Fibroblast of skin of right quadriceps (primary cell): ENCODE results near the gene PKDREJ.

Experiments
- DNase-seq: peaks from one replicate; pipeline ENCODE4 v3.0.0-alpha.2; 2013

Gene PKDREJ

GRCh38 chr22:46289244-46289891, 26.2 kb upstream of the PKDREJ start:
- DNase-seq, result no peak

GRCh38 chr22:46288846-46289243, 25.7 kb upstream of the PKDREJ start:
- DNase-seq, result no peak

- no peak for DNase-seq
These were observed 25.0 kb upstream of the PKDREJ start for GRCh38 chr22:46287873-46288751.

- DNase-seq, result no peak
These were observed 24.1 kb upstream of the PKDREJ start for GRCh38 chr22:46286941-46287872.

DNA sequence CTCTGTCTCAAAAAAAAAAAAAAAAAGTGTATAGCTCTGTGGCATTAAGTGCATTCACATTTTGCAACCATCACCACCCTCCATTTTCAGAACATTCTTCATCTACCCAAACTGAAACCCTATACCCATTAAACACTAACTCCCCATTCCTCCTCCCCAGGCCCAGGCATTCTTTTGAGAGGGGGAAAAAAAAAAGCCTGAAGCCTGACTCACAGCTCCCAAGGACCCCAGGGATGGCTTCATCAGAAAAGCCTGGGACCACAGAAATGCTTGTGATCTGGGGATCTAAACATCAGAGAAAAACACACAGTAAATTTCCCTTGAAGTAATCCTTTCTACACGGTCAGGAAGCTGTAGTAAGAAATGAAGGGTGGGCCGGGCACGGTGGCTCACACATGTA, 22.9 kb upstream of the PKDREJ start:
- DNase-seq, result peak; percentile 84

DNA sequence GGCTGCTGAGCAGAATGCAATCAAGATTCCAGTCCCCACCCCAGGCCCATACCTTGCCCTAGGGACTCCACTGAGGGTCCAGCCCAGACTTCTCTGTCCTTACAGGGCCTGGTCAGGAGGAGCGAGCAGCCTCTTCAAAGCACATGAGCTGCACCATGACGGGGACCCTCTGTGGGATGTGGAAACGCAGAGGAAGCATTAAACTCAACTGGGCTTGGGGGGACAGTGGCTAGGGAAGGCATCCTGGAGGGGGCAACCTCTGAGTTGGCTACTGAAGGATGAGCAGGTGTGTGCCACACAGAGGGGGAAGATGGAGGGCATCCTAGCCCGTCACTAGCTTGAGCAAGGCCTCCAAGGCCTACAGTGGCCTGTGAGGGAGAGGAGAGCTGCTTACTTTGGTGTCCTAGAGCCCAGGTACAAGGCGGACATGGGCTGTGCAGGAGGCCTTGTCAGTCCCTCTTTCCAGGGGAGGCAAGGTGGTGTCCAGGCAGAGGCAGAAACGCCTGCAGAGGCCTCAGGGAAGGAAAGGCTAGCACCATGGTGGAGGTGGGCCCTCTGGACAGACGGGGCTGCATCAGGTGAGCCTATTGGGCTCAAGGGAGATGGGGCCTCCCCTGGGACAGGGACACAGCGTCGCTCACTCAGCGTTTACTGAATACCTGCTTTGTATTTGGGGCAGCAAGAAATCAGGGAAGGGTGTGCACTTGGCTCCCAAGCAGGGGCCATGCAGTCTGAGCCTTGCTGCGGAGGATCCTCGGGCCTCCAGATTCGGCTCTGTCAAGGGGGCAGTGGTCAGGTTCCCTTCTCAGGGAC, 18.9 kb upstream of the PKDREJ start:
- no peak for DNase-seq

GRCh38 chr22:46280999-46281623, 18.0 kb upstream of the PKDREJ start:
- no peak for DNase-seq

DNA sequence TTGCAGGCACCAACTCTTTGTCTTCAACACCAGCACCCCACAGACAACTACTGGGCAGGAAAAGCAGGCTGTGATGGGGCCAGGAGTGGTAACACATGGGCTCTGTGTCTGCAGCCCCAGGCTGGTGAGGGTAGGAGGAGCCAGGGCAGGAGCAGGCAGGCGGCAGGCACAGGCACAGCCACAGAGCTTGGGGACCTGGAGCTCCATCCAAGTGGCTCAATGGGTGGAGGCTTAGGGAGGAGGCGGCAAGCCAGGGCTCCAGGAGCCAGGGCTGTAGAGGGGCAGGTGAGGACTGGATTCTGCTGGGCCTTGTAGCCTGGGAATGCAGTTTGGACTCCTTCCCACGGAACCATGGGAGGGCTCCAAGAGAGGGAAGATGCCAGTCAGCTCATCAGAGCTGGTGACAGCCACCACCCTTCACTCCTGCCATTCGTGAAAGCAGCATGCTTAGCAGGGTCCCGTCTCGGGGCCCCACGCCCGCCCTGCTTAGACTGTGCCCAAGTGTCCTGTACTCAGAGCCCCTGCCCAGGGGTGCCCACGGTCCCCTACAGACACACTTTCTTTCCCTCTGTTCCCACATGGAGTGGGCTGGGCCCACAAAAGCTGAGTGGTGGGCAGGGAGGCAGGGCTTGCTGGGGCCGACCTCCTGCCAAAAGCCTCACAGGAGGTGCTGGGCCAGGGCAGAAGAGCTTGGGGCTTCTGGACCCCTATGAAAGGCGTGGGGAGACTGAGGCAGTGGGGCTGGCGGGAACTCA, 17.1 kb upstream of the PKDREJ start:
- no peak for DNase-seq

DNA sequence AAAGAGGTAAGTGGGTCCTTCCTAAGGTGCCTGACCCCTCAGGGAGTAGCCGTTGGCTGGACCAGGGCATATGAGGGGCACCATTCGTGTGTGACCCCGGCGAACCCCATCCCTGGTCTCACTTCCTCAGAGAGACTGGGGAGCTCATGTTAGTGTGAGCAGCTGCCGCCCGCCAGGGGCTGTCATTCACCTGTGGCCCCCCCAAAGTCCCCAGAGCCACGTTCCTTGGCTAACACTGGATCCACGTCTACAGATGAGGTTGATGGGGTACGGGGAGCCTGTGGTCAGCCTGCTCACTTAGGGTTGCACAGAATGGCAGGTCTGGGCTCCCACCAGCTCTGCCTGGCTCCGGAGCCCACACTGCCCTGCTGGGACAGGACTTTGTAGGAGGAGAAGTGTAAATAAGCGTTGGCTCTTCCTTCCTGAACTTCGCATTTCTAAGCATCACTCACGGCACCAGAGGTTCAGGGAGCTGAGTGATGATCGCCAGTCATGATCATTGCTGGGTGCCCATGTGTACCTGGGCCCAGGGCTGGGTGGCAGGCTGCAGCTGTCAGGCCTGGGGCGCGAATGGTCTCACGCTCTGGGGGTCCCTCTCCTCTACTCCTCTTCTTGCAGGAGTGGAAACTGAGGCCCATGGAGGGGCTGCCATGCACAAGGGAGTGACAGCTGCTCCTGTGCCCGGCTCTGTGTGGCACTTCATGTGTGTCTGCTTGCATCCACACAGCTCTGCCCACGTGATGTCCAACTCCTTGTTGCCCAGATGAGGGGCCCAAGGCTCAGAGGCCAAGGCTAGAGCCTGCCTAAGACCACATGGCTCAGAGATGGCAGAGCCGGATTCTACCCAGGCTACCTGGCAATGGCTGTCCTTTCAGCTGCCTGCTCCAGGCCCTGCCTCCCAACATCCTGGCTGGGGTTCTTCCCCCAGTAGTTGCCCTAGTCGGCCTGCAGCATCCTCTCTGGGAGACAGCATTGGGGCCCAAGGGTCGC, 15.8 kb upstream of the PKDREJ start:
- no peak for DNase-seq

DNA sequence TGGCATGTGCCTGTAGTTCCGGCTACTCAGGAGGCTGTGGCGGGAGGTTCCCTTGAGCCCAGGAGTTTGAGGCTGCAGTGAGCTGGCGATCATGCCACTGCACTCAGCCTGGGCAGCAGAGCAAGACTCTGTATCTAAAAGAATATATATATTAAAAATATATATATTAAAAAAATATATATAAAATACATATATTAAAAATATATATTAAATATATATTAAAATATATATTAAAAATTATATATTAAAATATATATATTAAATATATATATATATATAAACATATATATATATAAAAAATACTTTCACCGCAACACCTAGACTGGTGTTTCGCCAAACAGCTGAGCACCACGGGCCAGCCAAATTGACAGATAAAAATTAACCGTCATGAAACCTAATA, 13.4 kb upstream of the PKDREJ start:
- no peak for DNase-seq

- no peak for DNase-seq
These were observed 12.4 kb upstream of the PKDREJ start for GRCh38 chr22:46275455-46276122.

- DNase-seq, result no peak
These were observed 11.2 kb upstream of the PKDREJ start for GRCh38 chr22:46274381-46274780.

DNA sequence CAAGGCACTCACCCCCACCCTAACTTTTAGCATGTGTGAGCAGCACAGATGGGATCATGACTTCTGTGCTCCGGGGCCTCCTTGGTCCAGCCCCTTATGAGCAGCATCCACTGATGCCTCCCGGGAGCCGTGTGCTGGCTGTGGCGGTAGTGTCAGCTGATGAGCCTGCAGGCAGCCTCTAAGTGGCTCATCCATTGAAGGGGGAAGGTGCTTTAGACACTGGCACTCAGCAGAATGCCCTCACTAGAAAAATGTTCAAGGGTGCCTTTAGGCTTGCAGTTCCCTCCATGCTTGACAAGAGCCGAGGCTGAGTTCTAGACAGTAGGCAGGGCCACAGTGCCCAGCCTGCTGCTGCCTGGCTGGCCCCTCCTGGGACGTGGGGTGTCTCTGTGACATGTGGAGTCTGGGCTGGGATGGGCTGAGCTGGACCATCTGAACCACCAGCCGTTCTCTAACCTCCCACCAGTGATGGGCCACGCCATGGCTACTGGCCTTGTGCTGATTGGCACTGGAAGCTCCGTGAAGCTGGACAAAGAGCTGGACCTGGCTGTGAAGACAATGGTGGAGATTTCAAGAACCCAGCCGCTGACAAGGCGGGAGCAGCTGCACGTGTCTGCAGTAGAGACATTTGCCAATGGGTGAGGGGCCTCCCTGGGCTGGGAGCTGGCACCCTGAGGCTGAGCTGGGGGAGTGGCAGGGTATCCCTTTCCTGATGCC, 10.4 kb upstream of the PKDREJ start:
- DNase-seq, result no peak

GRCh38 chr22:46272762-46273431, 9.8 kb upstream of the PKDREJ start:
- no peak for DNase-seq

DNA sequence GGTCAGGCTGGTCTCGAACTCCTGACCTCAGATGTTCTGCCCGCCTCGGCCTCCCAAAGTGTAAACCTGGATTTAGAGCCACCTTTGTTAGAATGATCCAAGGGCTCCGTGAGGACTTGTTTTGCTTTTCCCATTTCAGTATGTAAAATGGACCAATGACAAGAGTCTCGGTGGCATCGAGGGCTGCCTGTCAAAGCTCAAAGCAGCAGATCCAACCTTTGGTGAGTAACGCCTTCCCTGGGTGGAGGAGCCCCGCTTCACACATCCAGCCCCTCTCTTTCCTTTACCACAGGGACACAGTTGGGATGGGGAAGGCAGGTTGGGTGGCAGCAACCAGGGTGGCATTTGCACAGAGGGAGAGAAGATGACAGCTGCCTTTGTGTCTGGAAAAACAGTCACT, 9.1 kb upstream of the PKDREJ start:
- no peak for DNase-seq

DNA sequence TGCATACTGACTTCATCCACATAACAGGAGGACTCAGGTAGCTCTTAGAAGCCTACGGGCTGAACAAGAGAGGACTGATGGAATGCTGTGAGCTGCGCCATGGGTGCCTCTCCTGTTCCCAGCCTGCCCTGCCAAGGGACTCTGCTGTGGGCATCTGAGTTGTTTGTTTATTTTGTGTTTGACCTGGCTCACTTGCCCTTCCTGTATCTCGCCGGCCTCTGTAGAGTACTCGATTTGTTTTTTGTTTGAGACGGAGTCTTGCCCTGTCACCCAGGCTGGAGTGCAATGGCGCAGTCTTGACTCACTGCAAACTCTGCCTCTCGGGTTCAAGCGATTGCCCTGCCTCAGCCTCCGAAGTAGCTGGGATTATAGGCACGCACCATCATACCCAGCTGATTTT, 6.4 kb upstream of the PKDREJ start:
- no peak for DNase-seq

- peak; percentile 74 for DNase-seq
These were observed 4.5 kb upstream of the PKDREJ start, which contains the start of gene TTC38 for GRCh38 chr22:46267431-46268279. TSS of gene TTC38 (plus strand) at chr22:46268008. CDS start at chr22:46268040, 32 bp downstream.
